Tibial nerve (tissue), 4 donors: ENCODE results near the gene TBCC. TPM values are rescaled to one million over a fixed set of nuclear protein-coding genes. Genes with fewer than 3 reads are reported as not detected.

Experiments
- DNase-seq, 2 donors: peaks; one replicate each; pipeline ENCODE4 v3.0.0-alpha.2; 2019; ENCODE audit warnings: low spot score in 2 of 2
- H3K27ac ChIP-seq, 4 donors: fragments of 200-600 bp; sonication (generic) in 3 of 4; one replicate each; pipeline ENCODE4 v1.5.1; 2017 to 2019; ENCODE audit warnings: mild to moderate bottlenecking in 1 of 4
- H3K27me3 ChIP-seq, 2 donors: fragments of 200-600 bp; sonication (generic) in 1 of 2; one replicate each; pipeline versions ENCODE4 v1.5.1 to v1.6.0; 2017 to 2019
- H3K36me3 ChIP-seq, 3 donors: fragments of 200-600 bp; sonication (generic); one replicate each; pipeline ENCODE4 v1.5.1; 2018 to 2019
- H3K4me1 ChIP-seq, 4 donors: fragments of 200-600 bp; sonication (generic) in 3 of 4; one replicate each; pipeline ENCODE4 v1.5.1; 2017 to 2019
- H3K4me3 ChIP-seq, 4 donors: fragments of 200-600 bp; sonication (generic) in 3 of 4; one replicate each; pipeline ENCODE4 v1.5.1; 2017 to 2019; ENCODE audit warnings: mild to moderate bottlenecking in 1 of 4, moderate library complexity in 1 of 4
- H3K9me3 ChIP-seq, 4 donors: fragments of 200-600 bp; sonication (generic) in 3 of 4; one replicate each; pipeline ENCODE4 v1.5.1; 2017 to 2019
- CTCF ChIP-seq, 5 experiments: fragments of 200-600 bp in 3 of 5; fragments of 450-650 bp in 2 of 5; sonication (generic) in 3 of 5; IDR thresholded peaks; one replicate each; pipeline ENCODE4 v1.5.1; 2016 to 2019; ENCODE audit warnings: antibody characterized with exemption in 5 of 5, mild to moderate bottlenecking in 3 of 5, moderate library complexity in 2 of 5
- EP300 ChIP-seq, 2 donors: sonication (generic); formaldehyde crosslinking; IDR thresholded peaks; one replicate each; pipeline ENCODE4 v1.6.1; 2017; ENCODE audit warnings: antibody characterized with exemption in 2 of 2, mild to moderate bottlenecking in 1 of 2
- POLR2A ChIP-seq, 2 donors: fragments of 450-650 bp; IDR thresholded peaks; one replicate each; pipeline ENCODE4 v1.6.1; 2017; ENCODE audit warnings: antibody characterized with exemption in 2 of 2, mild to moderate bottlenecking in 2 of 2, moderate library complexity in 2 of 2
- WGBS, 2 donors: methylation state at CpG; one replicate each; pipeline ENCODE4 v1.1.5; 2018; 5-methylcytosine and 5-hydroxymethylcytosine counted together
- total RNA-seq, 4 donors: library from RNA; depleted of rRNA; stranded (reverse); fragments of >200 nt; gene quantifications; one replicate each; pipeline ENCODE4 v1.1.0, GENCODE V29; 2016

TBCC gene
- total RNA-seq, 4 donors from 2014 or later, result 20.7 to 29.4 (median 25.4) TPM

GRCh38 chr6:42783876-42784642 lies 38.2 kb upstream of the TBCC start:
- H3K9me3 ChIP-seq, result no peaks in the 10 kb centered on the region
- peak overlapping the region; percentile 63 to 100 (median 92) for H3K4me3 ChIP-seq
- WGBS, 2 donors, result 0 to 1% methylated on average over 10 of the region's 10 CpGs
- H3K4me1 ChIP-seq, result peaks cover 0 to 65% (median 32%) of the 10 kb centered on the region in 4 donors
- peak overlapping the region; percentile 98 to 100 (median 99) for H3K27ac ChIP-seq
- no peak for DNase-seq
- no peak for TF ChIP-seq POLR2A (IDR thresholded peaks at IDR 0.05)
- TF ChIP-seq EP300 (IDR thresholded peaks at IDR 0.05), result no peak
- no peak for TF ChIP-seq CTCF (IDR thresholded peaks at IDR 0.05)
- no peaks in the 10 kb centered on the region for H3K27me3 ChIP-seq
- H3K36me3 ChIP-seq, result no peaks in the 10 kb centered on the region

- Histone ChIP-seq H3K27ac (peak overlapping the region; percentile 98 to 100 (median 99)), H3K36me3 (no peaks in the 10 kb centered on the region), H3K4me3 (peak overlapping the region; percentile 63 to 100 (median 92)), H3K4me1 (peaks cover 0 to 58% (median 26%) of the 10 kb centered on the region in 4 donors), H3K9me3 (no peaks in the 10 kb centered on the region), H3K27me3 (no peaks in the 10 kb centered on the region)
- peak in 1 of 5 experiments; percentile 52 for TF ChIP-seq CTCF (IDR thresholded peaks at IDR 0.05)
- TF ChIP-seq POLR2A (IDR thresholded peaks at IDR 0.05), result peak in 1 of 2 donors; percentile 8
- peak in 1 of 2 donors; percentile 94 for TF ChIP-seq EP300 (IDR thresholded peaks at IDR 0.05)
- WGBS, 2 donors, result 0 to 1% methylated on average over 31 to 58 of the region's 79 CpGs
- peak; percentile 65 to 72 for DNase-seq
These were observed 37.4 kb upstream of the TBCC start for GRCh38 chr6:42783177-42783875.

- H3K27ac ChIP-seq, result peak overlapping the region; percentile 98 to 100 (median 99)
- H3K4me1 ChIP-seq, result peaks cover 0 to 56% (median 28%) of the 10 kb centered on the region in 4 donors
- H3K9me3 ChIP-seq, result no peaks in the 10 kb centered on the region
- DNase-seq, result peak; percentile 66 to 72
- no peaks in the 10 kb centered on the region for H3K27me3 ChIP-seq
- 1% methylated on average over 33 to 37 of the region's 51 CpGs for WGBS, 2 donors
- peak in 1 of 2 donors; percentile 87 for TF ChIP-seq EP300 (IDR thresholded peaks at IDR 0.05)
- peak; percentile 23 to 81 for TF ChIP-seq POLR2A (IDR thresholded peaks at IDR 0.05)
- TF ChIP-seq CTCF (IDR thresholded peaks at IDR 0.05), result no peak
- no peaks in the 10 kb centered on the region for H3K36me3 ChIP-seq
- H3K4me3 ChIP-seq, result peak overlapping the region; percentile 65 to 100 (median 92)
These were observed 36.8 kb upstream of the TBCC start for GRCh38 chr6:42782689-42783176.

GRCh38 chr6:42781796-42782688 lies 36.1 kb upstream of the TBCC start, which contains the start of gene BICRAL:
Gene BICRAL (plus strand): TSS chr6:42782052. CDS start chr6:42822023, 39,971 bp downstream.
- Histone ChIP-seq H3K9me3 (no peaks in the 10 kb centered on the region), H3K4me1 (peaks cover 0 to 56% (median 26%) of the 10 kb centered on the region in 4 donors), H3K36me3 (no peaks in the 10 kb centered on the region), H3K27me3 (no peaks in the 10 kb centered on the region), H3K27ac (peak within 1 kb of the TSS; percentile 98 to 100 (median 99)), H3K4me3 (peak within 1 kb of the TSS; percentile 65 to 100 (median 92))
- WGBS, 2 donors, result 0 to 1% methylated on average over 64 of the region's 70 CpGs
- DNase-seq, result peak; percentile 36 to 64
- TF ChIP-seq POLR2A (IDR thresholded peaks at IDR 0.05) (peak in 1 of 2 donors; percentile 9), EP300 (IDR thresholded peaks at IDR 0.05) (peak in 1 of 2 donors; percentile 48), CTCF (IDR thresholded peaks at IDR 0.05) (no peak)
